ENCODE results near the gene RBMY1A1.
"Not testable (repeated sequence)": the region's sequence is repeated elsewhere in the genome, so short reads cannot be mapped to it uniquely, and the experiment has no call there.

The RBMY1A1 gene

GRCh38 chrY:21534579-21534978 lies at the start of gene RBMY1A1:
RBMY1A1 (plus strand) TSS chrY:21534879; CDS start chrY:21536892, 2,013 bp downstream.
- not testable (repeated sequence) for DNase-seq

GRCh38 chrY:21511038-21511437 lies 23.6 kb upstream of the RBMY1A1 start, which contains the start of gene RBMY1B:
RBMY1B (plus strand) TSS chrY:21511338; CDS start chrY:21513351, 2,013 bp downstream.
- not testable (repeated sequence) for DNase-seq

- DNase-seq: not testable (repeated sequence)
Observed at GRCh38 chrY:21559316-21559984, 24.8 kb downstream of the RBMY1A1 start.

- DNase-seq: no peak
Observed at GRCh38 chrY:21585449-21585848, 50.8 kb downstream of the RBMY1A1 start.

GRCh38 chrY:21586454-21586853 lies 51.8 kb downstream of the RBMY1A1 start:
- DNase-seq: not testable (repeated sequence)

- DNase-seq: no peak
Observed at GRCh38 chrY:21592059-21592458, 57.4 kb downstream of the RBMY1A1 start.

GRCh38 chrY:21596287-21596686 lies 61.6 kb downstream of the RBMY1A1 start:
- not testable (repeated sequence) for DNase-seq

Data from activated CD4-positive, alpha-beta T cell treated with anti-CD3 and anti-CD28 coated beads, Interleukin-2, amount 50 U/mL, for 1 hour (primary cell).